Measurements from ENCODE around the gene DNAH11. TPM values are rescaled to one million over a fixed set of nuclear protein-coding genes. Genes with fewer than 3 reads are reported as not detected.

Gene DNAH11
- total RNA-seq, 4 donors from 2014 or later: 0.10 to 0.62 (median 0.23) TPM

DNA sequence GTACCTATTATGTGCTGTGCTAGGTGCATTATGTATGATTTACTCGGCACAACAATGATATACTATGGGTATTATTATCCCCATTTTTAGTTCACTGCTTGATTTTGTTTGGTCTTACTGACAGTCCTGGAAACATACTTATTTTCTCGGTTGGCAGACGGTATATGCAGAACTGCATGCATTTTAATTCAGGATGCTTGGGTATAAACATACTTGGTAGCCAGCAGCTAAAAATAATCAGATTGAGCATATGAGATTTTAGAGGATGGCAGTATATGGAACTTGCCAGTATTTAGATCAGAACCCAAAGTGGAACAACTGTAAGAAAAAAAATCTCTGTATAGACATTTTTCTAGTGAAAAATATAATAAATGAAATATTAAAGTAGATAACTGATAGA, 163.3 kb downstream of the DNAH11 start:
- DNase-seq (no peak), ATAC-seq (no peak)
- no peaks in the 10 kb centered on the region for H3K9me3 ChIP-seq
- H3K27ac ChIP-seq: no peak overlapping the region
- no peak for TF ChIP-seq POLR2A (IDR thresholded peaks at IDR 0.05)
- TF ChIP-seq, protein P1, sequence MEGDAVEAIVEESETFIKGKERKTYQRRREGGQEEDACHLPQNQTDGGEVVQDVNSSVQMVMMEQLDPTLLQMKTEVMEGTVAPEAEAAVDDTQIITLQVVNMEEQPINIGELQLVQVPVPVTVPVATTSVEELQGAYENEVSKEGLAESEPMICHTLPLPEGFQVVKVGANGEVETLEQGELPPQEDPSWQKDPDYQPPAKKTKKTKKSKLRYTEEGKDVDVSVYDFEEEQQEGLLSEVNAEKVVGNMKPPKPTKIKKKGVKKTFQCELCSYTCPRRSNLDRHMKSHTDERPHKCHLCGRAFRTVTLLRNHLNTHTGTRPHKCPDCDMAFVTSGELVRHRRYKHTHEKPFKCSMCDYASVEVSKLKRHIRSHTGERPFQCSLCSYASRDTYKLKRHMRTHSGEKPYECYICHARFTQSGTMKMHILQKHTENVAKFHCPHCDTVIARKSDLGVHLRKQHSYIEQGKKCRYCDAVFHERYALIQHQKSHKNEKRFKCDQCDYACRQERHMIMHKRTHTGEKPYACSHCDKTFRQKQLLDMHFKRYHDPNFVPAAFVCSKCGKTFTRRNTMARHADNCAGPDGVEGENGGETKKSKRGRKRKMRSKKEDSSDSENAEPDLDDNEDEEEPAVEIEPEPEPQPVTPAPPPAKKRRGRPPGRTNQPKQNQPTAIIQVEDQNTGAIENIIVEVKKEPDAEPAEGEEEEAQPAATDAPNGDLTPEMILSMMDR (IDR thresholded peaks at IDR 0.05 in 4 of 5, conservative IDR thresholded peaks at IDR 0.05 in 1 of 5): no peak
- in situ Hi-C loops (cut with MboI; ENCODE audit: low sequenced_read_pairs in 4 of 4): no loop called here
- H3K36me3 ChIP-seq: no peaks in the 10 kb centered on the region
- no peaks in the 10 kb centered on the region for H3K27me3 ChIP-seq
- H3K4me3 ChIP-seq: no peak overlapping the region
- no peaks in the 10 kb centered on the region for H3K4me1 ChIP-seq
- intact Hi-C loops (cut with DNase I; ENCODE audit: low total_unique reads): no loop called here

DNA sequence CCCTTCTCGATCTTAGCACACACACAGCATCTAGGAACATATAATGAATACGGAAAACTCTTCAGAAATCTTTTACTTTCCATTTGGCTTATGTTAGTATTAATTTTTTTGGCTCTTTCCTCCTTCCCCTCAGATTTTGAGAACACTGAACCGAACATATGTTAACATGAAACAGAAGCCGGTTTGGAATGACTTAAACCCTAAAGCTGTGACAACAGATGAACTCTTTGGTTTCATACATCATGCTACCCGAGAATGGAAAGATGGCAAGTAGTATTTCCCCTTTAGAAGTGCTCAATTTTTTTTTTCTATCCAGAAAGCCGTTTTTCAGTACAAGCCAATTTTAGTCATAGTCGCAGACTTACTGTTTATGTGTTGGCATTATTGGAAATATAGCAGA, 164.7 kb downstream of the DNAH11 start:
- no peaks in the 10 kb centered on the region for H3K4me1 ChIP-seq
- no peaks in the 10 kb centered on the region for H3K9me3 ChIP-seq
- in situ Hi-C loops (cut with MboI; ENCODE audit: low sequenced_read_pairs in 4 of 4) (no loop called here), intact Hi-C loops (cut with DNase I; ENCODE audit: low total_unique reads) (no loop called here)
- no peak overlapping the region for H3K4me3 ChIP-seq
- H3K27me3 ChIP-seq: no peaks in the 10 kb centered on the region
- no peaks in the 10 kb centered on the region for H3K36me3 ChIP-seq
- TF ChIP-seq, protein P1 (IDR thresholded peaks at IDR 0.05 in 4 of 5, conservative IDR thresholded peaks at IDR 0.05 in 1 of 5): no peak
- no peak for TF ChIP-seq POLR2A (IDR thresholded peaks at IDR 0.05)
- H3K27ac ChIP-seq: no peak overlapping the region
- no peak for ATAC-seq
- DNase-seq: no peak

DNA sequence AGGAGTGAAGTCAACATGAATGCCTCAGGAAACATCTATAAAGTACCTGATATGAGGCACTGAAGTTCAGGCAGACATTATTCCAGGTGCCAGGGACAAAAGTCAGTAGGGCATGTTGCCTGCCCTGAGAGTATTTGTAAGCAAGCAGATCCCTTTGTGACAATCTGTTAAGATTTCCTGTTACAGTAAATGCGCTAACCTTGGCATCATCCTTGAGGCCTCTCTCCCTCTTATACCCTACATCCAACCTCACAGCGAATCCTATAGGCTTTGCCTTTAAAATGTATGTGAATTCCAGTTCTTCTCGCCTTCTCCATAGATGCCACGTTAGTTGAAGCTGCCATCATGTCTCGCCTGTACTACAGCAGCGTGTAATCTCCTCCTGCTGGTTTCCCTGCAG, 165.3 kb downstream of the DNAH11 start:
- Histone ChIP-seq H3K27ac (no peak overlapping the region), H3K4me3 (no peak overlapping the region), H3K27me3 (no peaks in the 10 kb centered on the region), H3K9me3 (no peaks in the 10 kb centered on the region), H3K4me1 (no peaks in the 10 kb centered on the region), H3K36me3 (no peaks in the 10 kb centered on the region)
- DNase-seq: no peak
- TF ChIP-seq POLR2A (IDR thresholded peaks at IDR 0.05): no peak
- TF ChIP-seq, protein P1 (IDR thresholded peaks at IDR 0.05 in 4 of 5, conservative IDR thresholded peaks at IDR 0.05 in 1 of 5): no peak
- ATAC-seq: no peak
- in situ Hi-C loops (cut with MboI; ENCODE audit: low sequenced_read_pairs in 4 of 4): no loop called here
- intact Hi-C loops (cut with DNase I; ENCODE audit: low total_unique reads): no loop called here

DNA sequence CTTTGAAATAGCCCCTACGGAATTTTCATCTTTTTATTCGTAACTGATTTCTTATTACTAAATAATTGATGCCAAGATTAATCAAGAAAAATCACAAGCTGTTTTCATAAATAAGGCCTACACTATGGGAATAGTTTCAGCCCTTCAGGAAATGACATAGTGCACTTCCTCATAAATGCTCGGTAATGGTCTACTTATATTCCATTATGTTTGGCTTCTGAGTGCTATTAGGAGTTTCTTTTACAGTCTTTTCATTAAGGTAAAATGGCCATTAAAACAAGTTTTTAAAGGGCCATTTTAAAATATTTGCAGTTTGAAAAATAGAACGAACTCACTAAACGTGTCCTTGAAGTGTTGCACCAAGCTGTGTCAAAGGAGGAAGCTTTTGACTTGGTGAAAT, 174.5 kb downstream of the DNAH11 start:
- Histone ChIP-seq H3K4me3 (no peak overlapping the region), H3K9me3 (no peaks in the 10 kb centered on the region), H3K4me1 (no peaks in the 10 kb centered on the region), H3K36me3 (no peaks in the 10 kb centered on the region), H3K27me3 (no peaks in the 10 kb centered on the region), H3K27ac (no peak overlapping the region)
- ATAC-seq (no peak), DNase-seq (no peak)
- intact Hi-C loops (cut with DNase I; ENCODE audit: low total_unique reads) (no loop called here), in situ Hi-C loops (cut with MboI; ENCODE audit: low sequenced_read_pairs in 4 of 4) (no loop called here)
- TF ChIP-seq, protein P1 (IDR thresholded peaks at IDR 0.05 in 4 of 5, conservative IDR thresholded peaks at IDR 0.05 in 1 of 5): no peak
- TF ChIP-seq POLR2A (IDR thresholded peaks at IDR 0.05): no peak

DNA sequence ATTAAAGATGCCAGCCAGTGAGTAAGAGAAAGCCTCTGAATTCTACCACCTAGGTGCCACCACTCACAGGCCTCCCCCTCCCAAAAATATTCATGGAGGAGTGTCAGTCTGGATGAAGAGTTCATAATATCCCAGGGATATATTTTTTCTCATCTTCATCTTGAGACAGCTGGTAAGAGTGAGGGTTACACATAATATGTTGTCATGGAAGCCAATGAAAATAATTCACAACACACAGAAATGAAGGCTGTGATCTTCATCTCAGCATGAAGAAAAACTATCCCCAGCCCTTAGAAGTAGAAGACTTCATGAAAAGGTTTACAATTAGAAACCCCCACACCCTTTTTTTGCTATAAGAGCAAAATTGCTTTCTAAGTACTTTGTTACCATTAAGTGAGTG, 175.6 kb downstream of the DNAH11 start:
- Histone ChIP-seq H3K27ac (no peak overlapping the region), H3K4me1 (no peaks in the 10 kb centered on the region), H3K9me3 (no peaks in the 10 kb centered on the region), H3K4me3 (no peak overlapping the region), H3K27me3 (no peaks in the 10 kb centered on the region), H3K36me3 (no peaks in the 10 kb centered on the region)
- ATAC-seq (no peak), DNase-seq (no peak)
- no peak for TF ChIP-seq POLR2A (IDR thresholded peaks at IDR 0.05)
- TF ChIP-seq, protein P1 (IDR thresholded peaks at IDR 0.05 in 4 of 5, conservative IDR thresholded peaks at IDR 0.05 in 1 of 5): no peak
- in situ Hi-C loops (cut with MboI; ENCODE audit: low sequenced_read_pairs in 4 of 4) (no loop called here), intact Hi-C loops (cut with DNase I; ENCODE audit: low total_unique reads) (no loop called here)
